ENCODE measurements around the gene ZNF236.

The ZNF236 gene

GRCh38 chr18:76920974-76921373 lies 98.6 kb downstream of the ZNF236 start:
- FAIRE-seq (no peak), DNase-seq (ENCODE audit: insufficient read length, low spot score) (no peak)
- TF ChIP-seq POLR2A (IDR thresholded peaks at IDR 0.05; ENCODE audit: low read depth, low read length) = no peak

- DNase-seq (ENCODE audit: insufficient read length, low spot score) = no peak
- FAIRE-seq = no peak
- TF ChIP-seq POLR2A (IDR thresholded peaks at IDR 0.05; ENCODE audit: low read depth, low read length) = no peak
Observed at GRCh38 chr18:76922107-76922506, 99.8 kb downstream of the ZNF236 start.

- DNase-seq (ENCODE audit: insufficient read length, low spot score) = no peak
- FAIRE-seq = no peak
- TF ChIP-seq POLR2A (IDR thresholded peaks at IDR 0.05; ENCODE audit: low read depth, low read length) = no peak
Observed at GRCh38 chr18:76923485-76924085, 101.2 kb downstream of the ZNF236 start.

- no peak for TF ChIP-seq POLR2A (IDR thresholded peaks at IDR 0.05; ENCODE audit: low read depth, low read length)
- DNase-seq (ENCODE audit: insufficient read length, low spot score) (no peak), FAIRE-seq (no peak)
Observed at GRCh38 chr18:76925501-76925900, 103.1 kb downstream of the ZNF236 start.

- no peak for FAIRE-seq
- TF ChIP-seq POLR2A (IDR thresholded peaks at IDR 0.05; ENCODE audit: low read depth, low read length) = no peak
- DNase-seq (ENCODE audit: insufficient read length, low spot score) = no peak
Observed at GRCh38 chr18:76927223-76927725, 104.9 kb downstream of the ZNF236 start.

GRCh38 chr18:76928179-76928868 lies 106.0 kb downstream of the ZNF236 start:
- no peak for TF ChIP-seq POLR2A (IDR thresholded peaks at IDR 0.05; ENCODE audit: low read depth, low read length)
- no peak for FAIRE-seq
- no peak for DNase-seq (ENCODE audit: insufficient read length, low spot score)

GRCh38 chr18:76931171-76931570 lies 108.8 kb downstream of the ZNF236 start:
- no peak for FAIRE-seq
- no peak for TF ChIP-seq POLR2A (IDR thresholded peaks at IDR 0.05; ENCODE audit: low read depth, low read length)

GRCh38 chr18:76932026-76932819 lies 109.9 kb downstream of the ZNF236 start:
- no peak for DNase-seq (ENCODE audit: insufficient read length, low spot score)
- no peak for TF ChIP-seq POLR2A (IDR thresholded peaks at IDR 0.05; ENCODE audit: low read depth, low read length)
- no peak for FAIRE-seq

More at GRCh38 chr18:76931171-76931570, 108.8 kb downstream of the ZNF236 start:
- no peak for DNase-seq (ENCODE audit: insufficient read length, low spot score)

GRCh38 chr18:76935722-76936337 lies 113.5 kb downstream of the ZNF236 start:
- FAIRE-seq (no peak), DNase-seq (ENCODE audit: insufficient read length, low spot score) (no peak)
- no peak for TF ChIP-seq POLR2A (IDR thresholded peaks at IDR 0.05; ENCODE audit: low read depth, low read length)

GRCh38 chr18:76936877-76937276 lies 114.5 kb downstream of the ZNF236 start:
- FAIRE-seq (no peak), DNase-seq (ENCODE audit: insufficient read length, low spot score) (no peak)
- TF ChIP-seq POLR2A (IDR thresholded peaks at IDR 0.05; ENCODE audit: low read depth, low read length) = no peak

- no peak for TF ChIP-seq POLR2A (IDR thresholded peaks at IDR 0.05; ENCODE audit: low read depth, low read length)
- FAIRE-seq (no peak), DNase-seq (ENCODE audit: insufficient read length, low spot score) (no peak)
Observed at GRCh38 chr18:76937597-76937996, 115.2 kb downstream of the ZNF236 start.

GRCh38 chr18:76938619-76939018 lies 116.3 kb downstream of the ZNF236 start:
- TF ChIP-seq POLR2A (IDR thresholded peaks at IDR 0.05; ENCODE audit: low read depth, low read length) = no peak
- DNase-seq (ENCODE audit: insufficient read length, low spot score) = no peak
- FAIRE-seq = no peak

- FAIRE-seq (no peak), DNase-seq (ENCODE audit: insufficient read length, low spot score) (no peak)
- TF ChIP-seq POLR2A (IDR thresholded peaks at IDR 0.05; ENCODE audit: low read depth, low read length) = no peak
Observed at GRCh38 chr18:76941284-76941683, 118.9 kb downstream of the ZNF236 start.
